GM12878 (cell line): ENCODE results near the gene LPAR6. TPM values are rescaled to one million over a fixed set of nuclear protein-coding genes. Genes with fewer than 3 reads are reported as not detected.

Source experiments
- ATAC-seq: fragments of 200-7000 bp; cut with Tn5 transposase; 3 replicates; pipeline ENCODE4 v1.9.1; 2020; ENCODE audit warnings: mild to moderate bottlenecking, moderate library complexity
- BruUV-seq: library from RNA; stranded (reverse); fragments of 400-500 nt; replicated peaks from 2 replicates; lab custom pipeline; 2021; lab: Mats Ljungman, UMichigan
- CTCF ChIA-PET: fragments of 300-600 bp; sonication (Branson Sonifier 250); formaldehyde crosslinking; extraction: SDS; loops from one replicate; lab custom pipeline; 2021; ENCODE audit warnings: inconsistent platforms; lab: Yijun Ruan, JAX
- POLR2A ChIA-PET: fragments of 350-600 bp; formaldehyde crosslinking; extraction: SDS; loops from one replicate; lab custom pipeline; 2021; ENCODE audit warnings: inconsistent platforms; lab: Charles Lee
- RAD21 ChIA-PET: fragments of 300-600 bp; sonication (Branson Sonifier 250); formaldehyde crosslinking; loops from one replicate; lab custom pipeline; 2023; ENCODE audit warnings: antibody characterized with exemption; ENCODE audit not compliant: unreplicated experiment; lab: Charles Lee
- SMC1A ChIA-PET: fragments of 300-600 bp; sonication (Branson Sonifier 250); formaldehyde crosslinking; loops from one replicate; lab custom pipeline; 2023; ENCODE audit not compliant: unreplicated experiment, uncharacterized antibody; lab: Charles Lee
- DNase-seq: peaks from one replicate; pipeline ENCODE4 v3.0.0-alpha.2; 2011; ENCODE audit warnings: low read depth, low spot score
- FAIRE-seq: peaks from 3 replicates; lab custom pipeline; 2011; peaks lifted over from hg19 to GRCh38; lab: Jason Lieb, UNC
- H2AFZ ChIP-seq: 2 replicates; pipeline ENCODE4 v1.6.0; 2011; ENCODE audit warnings: low read depth, low read length, control low read depth; ENCODE audit not compliant: control insufficient read depth
- H3K27ac ChIP-seq: 2 replicates; pipeline ENCODE4 v1.5.1; 2011; ENCODE audit warnings: control low read depth; ENCODE audit not compliant: control insufficient read depth, insufficient read depth
- H3K27me3 ChIP-seq, 2 experiments: replicated peaks in 1 of 2; 2 replicates each; pipeline versions ENCODE4 v1.6.0 to v1.6.1; 2011; ENCODE audit warnings: low read length in 1 of 2; ENCODE audit not compliant: control insufficient read depth in 2 of 2, insufficient read depth in 2 of 2
- H3K36me3 ChIP-seq, 2 experiments: 2 replicates each; pipeline ENCODE4 v1.5.1; 2011; ENCODE audit warnings: low read length in 1 of 2; ENCODE audit not compliant: control insufficient read depth in 2 of 2, insufficient read depth in 2 of 2
- H3K4me1 ChIP-seq: 2 replicates; pipeline ENCODE4 v1.6.1; 2011; ENCODE audit warnings: mild to moderate bottlenecking, low read length, moderate library complexity, mixed read lengths; ENCODE audit not compliant: control insufficient read depth, insufficient read depth
- H3K4me2 ChIP-seq: 2 replicates; pipeline ENCODE4 v1.6.0; 2011; ENCODE audit warnings: control low read depth; ENCODE audit not compliant: control insufficient read depth, insufficient read depth
- H3K4me3 ChIP-seq: fragments of 200-600 bp; sonication (generic); 2 replicates; pipeline ENCODE4 v1.5.1; 2016
- H3K79me2 ChIP-seq: 2 replicates; pipeline ENCODE4 v1.6.0; 2011; ENCODE audit warnings: low read length; ENCODE audit not compliant: control insufficient read depth, insufficient read depth
- H3K9ac ChIP-seq: 2 replicates; pipeline ENCODE4 v1.8.0; 2011; ENCODE audit warnings: low read length, control low read depth, mixed read lengths; ENCODE audit not compliant: control insufficient read depth, insufficient read depth
- H3K9me3 ChIP-seq: replicated peaks from 3 replicates; pipeline ENCODE4 v1.5.1; 2011; ENCODE audit warnings: mild to moderate bottlenecking, low read length; ENCODE audit not compliant: control insufficient read depth, insufficient read depth
- H4K20me1 ChIP-seq: 2 replicates; pipeline ENCODE4 v1.6.0; 2011; ENCODE audit not compliant: control insufficient read depth, insufficient read depth
- IRF4 ChIP-seq: IDR thresholded peaks from 2 replicates; pipeline ENCODE4 v1.6.1; 2011; ENCODE audit warnings: low read depth, low read length
- KLF5 ChIP-seq: fragments of 450-650 bp; IDR thresholded peaks from 2 replicates; pipeline ENCODE4 v1.6.1; 2014; ENCODE audit warnings: mild to moderate bottlenecking; ENCODE audit not compliant: partially characterized antibody
- PML ChIP-seq: IDR thresholded peaks from 2 replicates; pipeline ENCODE4 v1.6.1; 2012; ENCODE audit warnings: low read length, inconsistent platforms
- RUNX3 ChIP-seq: IDR thresholded peaks from 2 replicates; pipeline ENCODE4 v1.6.1; 2012; ENCODE audit warnings: low read length, inconsistent platforms
- SRF ChIP-seq, 2 experiments: IDR thresholded peaks; 2 replicates each; pipeline ENCODE4 v1.6.1; 2011; ENCODE audit warnings: low read depth in 2 of 2, low read length in 2 of 2, mild to moderate bottlenecking in 1 of 2, moderate library complexity in 1 of 2
- WGBS: methylation state at CpG from one replicate; pipeline ENCODE4 v1.1.6; 2016; ENCODE audit warnings: low lambda C conversion rate; ENCODE audit not compliant: insufficient replicate concordance, insufficient coverage; ENCODE audit errors: missing lambda C conversion rate; 5-methylcytosine and 5-hydroxymethylcytosine counted together
- in situ Hi-C: fragments of 300-500 bp; cut with MboI; formaldehyde crosslinking; loops from 9 replicates; pipeline ENCODE4 v1.14.3; 2018; ENCODE audit warnings: mixed read lengths
- intact Hi-C: fragments of 100-400 bp; cut with micrococcal nuclease; formaldehyde crosslinking; loops from one replicate; pipeline ENCODE4 v1.14.2; 2022; ENCODE audit not compliant: unreplicated experiment
- polyA plus RNA-seq, 11 experiments: library from polyadenylated mRNA; depleted of rRNA in 4 of 11; unstranded in 6 of 11; stranded (reverse) in 5 of 11; fragments of >200 nt; fragmentation: Nextera tagmentation in 4 of 11; fragmentation: Illumina TruSeq in 1 of 11; extraction: Ambion mirVana in 4 of 11; extraction: Trizol in 1 of 11; gene quantifications; 1 replicate in 1 of 11; 2 replicates in 10 of 11; pipeline versions ENCODE4 v1.2.1 to v1.2.3, GENCODE V29; 2011 to 2016; ENCODE audit warnings: inconsistent platforms in 2 of 11, missing spikeins in 2 of 11, low read depth in 1 of 11
- total RNA-seq, 4 experiments: library from RNA; depleted of rRNA in 3 of 4; stranded (reverse); fragments of >200 nt in 3 of 4; fragmentation: Illumina TruSeq in 1 of 4; extraction: Trizol in 1 of 4; gene quantifications; 2 replicates each; pipeline versions ENCODE4 v1.2.1 to v1.2.3, GENCODE V29; 2013 to 2021
- TF ChIP-seq, protein P1 (sequence below): fragments of 450-650 bp; formaldehyde crosslinking; IDR thresholded peaks from 2 replicates; pipeline ENCODE4 v1.4.0; 2020; ENCODE audit warnings: mild to moderate bottlenecking, moderate library complexity

LPAR6 gene
- total and polyA plus RNA-seq, 10 of the 15 experiments (the other 5 are each of a cell fraction or from before 2014, with no cell fraction given) = 1.4 to 4.2 (median 2.8) TPM

- BruUV-seq = no TSS peak
- SMC1A ChIA-PET = no interaction called here
- Histone ChIP-seq H4K20me1 (no peaks in the 10 kb centered on the region), H3K79me2 (no peaks in the 10 kb centered on the region; the same call in 1 of the 2 replicates), H3K4me1 (no peaks in the 10 kb centered on the region), H3K4me3 (no peak overlapping the region), H3K9me3 (no peaks in the 10 kb centered on the region; the same call in 1 of the 3 replicates), H3K27me3 (no peaks in the 10 kb centered on the region), H3K27ac (no peak overlapping the region), H3K4me2 (no peak overlapping the region), H3K36me3 (peaks cover 0 to 5% of the 10 kb centered on the region in 2 experiments; a peak in 1 of 4 replicates), H3K9ac (no peak overlapping the region), H2AFZ (no peak overlapping the region)
- FAIRE-seq (no peak), DNase-seq (no peak), ATAC-seq (no peak)
- no peak for TF ChIP-seq KLF5
- TF ChIP-seq, protein P1, sequence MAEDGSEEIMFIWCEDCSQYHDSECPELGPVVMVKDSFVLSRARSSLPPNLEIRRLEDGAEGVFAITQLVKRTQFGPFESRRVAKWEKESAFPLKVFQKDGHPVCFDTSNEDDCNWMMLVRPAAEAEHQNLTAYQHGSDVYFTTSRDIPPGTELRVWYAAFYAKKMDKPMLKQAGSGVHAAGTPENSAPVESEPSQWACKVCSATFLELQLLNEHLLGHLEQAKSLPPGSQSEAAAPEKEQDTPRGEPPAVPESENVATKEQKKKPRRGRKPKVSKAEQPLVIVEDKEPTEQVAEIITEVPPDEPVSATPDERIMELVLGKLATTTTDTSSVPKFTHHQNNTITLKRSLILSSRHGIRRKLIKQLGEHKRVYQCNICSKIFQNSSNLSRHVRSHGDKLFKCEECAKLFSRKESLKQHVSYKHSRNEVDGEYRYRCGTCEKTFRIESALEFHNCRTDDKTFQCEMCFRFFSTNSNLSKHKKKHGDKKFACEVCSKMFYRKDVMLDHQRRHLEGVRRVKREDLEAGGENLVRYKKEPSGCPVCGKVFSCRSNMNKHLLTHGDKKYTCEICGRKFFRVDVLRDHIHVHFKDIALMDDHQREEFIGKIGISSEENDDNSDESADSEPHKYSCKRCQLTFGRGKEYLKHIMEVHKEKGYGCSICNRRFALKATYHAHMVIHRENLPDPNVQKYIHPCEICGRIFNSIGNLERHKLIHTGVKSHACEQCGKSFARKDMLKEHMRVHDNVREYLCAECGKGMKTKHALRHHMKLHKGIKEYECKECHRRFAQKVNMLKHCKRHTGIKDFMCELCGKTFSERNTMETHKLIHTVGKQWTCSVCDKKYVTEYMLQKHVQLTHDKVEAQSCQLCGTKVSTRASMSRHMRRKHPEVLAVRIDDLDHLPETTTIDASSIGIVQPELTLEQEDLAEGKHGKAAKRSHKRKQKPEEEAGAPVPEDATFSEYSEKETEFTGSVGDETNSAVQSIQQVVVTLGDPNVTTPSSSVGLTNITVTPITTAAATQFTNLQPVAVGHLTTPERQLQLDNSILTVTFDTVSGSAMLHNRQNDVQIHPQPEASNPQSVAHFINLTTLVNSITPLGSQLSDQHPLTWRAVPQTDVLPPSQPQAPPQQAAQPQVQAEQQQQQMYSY = no peak
- TF ChIP-seq SRF (IDR thresholded peaks at IDR 0.05; ENCODE audit: low read depth in 2 of 2, low read length in 2 of 2) = no peak
- no peak for TF ChIP-seq RUNX3
- TF ChIP-seq IRF4 = no peak
- TF ChIP-seq PML = no peak
- CTCF ChIA-PET = no interaction called here
- WGBS = 100% methylated on average over 1 of the region's 1 CpG
- RAD21 ChIA-PET = no interaction called here
- POLR2A ChIA-PET = no interaction called here
- in situ Hi-C loops (no loop called here), intact Hi-C loops (no loop called here)
These were observed 33.6 kb upstream of the LPAR6 start for GRCh38 chr13:48446464-48446863.
